SW 1271 (cell line): Measurements from ENCODE around the gene PGAP6.
"Not testable (repeated sequence)": the region's sequence is repeated elsewhere in the genome, so short reads cannot be mapped to it uniquely, and the experiment has no call there.

Source experiments
- DNase-seq, 2 experiments: peaks; one replicate each; lab custom pipeline; 2025; lab: John Stamatoyannopoulos, UW

The PGAP6 gene

GRCh38 chr16:364595-365491, 16.9 kb downstream of the PGAP6 start:
- no peak for DNase-seq

DNA sequence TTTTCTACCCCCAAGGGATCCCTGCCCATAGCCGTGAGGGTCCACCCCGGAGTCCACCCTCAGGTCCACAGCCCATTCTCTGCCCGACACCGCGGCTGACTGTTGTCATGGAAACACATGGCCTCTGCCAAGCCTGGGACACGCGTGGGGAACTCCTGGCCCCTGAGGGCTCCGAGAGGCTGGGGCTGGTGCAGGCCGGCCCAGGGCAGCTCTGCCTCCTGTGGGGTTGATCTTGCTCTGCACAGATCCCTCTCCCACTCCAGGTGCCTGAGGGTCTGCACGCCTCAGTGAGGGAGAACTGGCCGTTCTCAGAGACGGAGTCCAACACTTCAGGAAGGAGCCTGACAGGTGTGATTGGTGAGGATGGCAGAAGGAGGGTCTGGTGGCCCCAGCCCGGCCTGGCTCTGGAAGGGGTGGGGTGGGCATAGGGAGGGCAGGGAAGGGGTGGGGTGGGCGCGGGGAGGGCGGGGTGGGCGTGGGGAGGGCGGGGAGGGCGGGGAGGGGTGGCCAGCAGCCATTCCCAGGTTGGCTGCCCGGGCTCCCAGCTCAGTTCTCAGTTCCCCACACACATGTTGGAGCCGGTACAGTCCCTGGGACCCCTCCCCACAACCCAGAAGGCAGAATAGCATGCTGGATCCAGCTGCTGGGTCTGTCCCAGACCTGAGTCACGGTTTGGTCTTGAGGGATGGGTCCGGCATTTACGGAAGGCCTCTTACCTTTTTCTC, 17.9 kb downstream of the PGAP6 start:
- DNase-seq, result no peak

- DNase-seq, result no peak
These were observed 18.5 kb downstream of the PGAP6 start for GRCh38 chr16:363110-363765.

- not testable (repeated sequence) for DNase-seq
These were observed 19.1 kb downstream of the PGAP6 start for GRCh38 chr16:362702-362999.

- DNase-seq, result peak; percentile 42 to 71
These were observed 19.7 kb downstream of the PGAP6 start for GRCh38 chr16:361872-362701.

GRCh38 chr16:361341-361871, 20.4 kb downstream of the PGAP6 start:
- no peak for DNase-seq

- no peak for DNase-seq
These were observed 21.0 kb downstream of the PGAP6 start for GRCh38 chr16:360698-361336.

- no peak for DNase-seq
These were observed 21.7 kb downstream of the PGAP6 start for GRCh38 chr16:359871-360697.

GRCh38 chr16:359067-359763, 22.6 kb downstream of the PGAP6 start:
- DNase-seq, result no peak

- DNase-seq, result no peak
These were observed 25.0 kb downstream of the PGAP6 start for GRCh38 chr16:356741-357140.

DNA sequence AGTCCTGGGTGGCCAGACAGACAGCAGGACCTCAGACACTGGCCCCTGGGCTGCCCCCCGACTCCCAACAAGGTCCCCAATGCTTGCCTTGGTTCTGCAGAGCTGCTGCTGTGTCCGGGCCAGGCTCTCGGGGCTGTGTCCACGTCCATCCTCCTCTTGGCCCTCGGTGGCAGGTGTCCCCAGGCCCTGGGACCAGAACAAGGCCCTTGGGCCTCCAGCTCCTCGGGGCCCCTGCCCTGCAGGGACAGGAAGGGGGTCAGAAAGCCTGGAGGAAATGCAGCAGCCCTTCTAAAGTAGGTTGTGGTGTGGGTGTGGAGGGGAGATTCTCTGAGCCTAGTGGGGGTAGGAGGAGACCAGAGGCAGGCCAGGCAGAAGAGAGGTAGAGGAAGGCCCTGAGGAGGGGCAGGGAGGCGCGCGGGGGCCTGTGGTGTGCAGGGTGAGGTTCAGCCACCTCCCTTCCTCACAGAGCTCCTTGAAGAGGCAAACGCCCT, 26.8 kb downstream of the PGAP6 start:
- DNase-seq, result no peak

GRCh38 chr16:354291-354881, 27.4 kb downstream of the PGAP6 start:
- DNase-seq, result no peak

- DNase-seq, result no peak
These were observed 28.1 kb downstream of the PGAP6 start for GRCh38 chr16:353404-354290.

DNA sequence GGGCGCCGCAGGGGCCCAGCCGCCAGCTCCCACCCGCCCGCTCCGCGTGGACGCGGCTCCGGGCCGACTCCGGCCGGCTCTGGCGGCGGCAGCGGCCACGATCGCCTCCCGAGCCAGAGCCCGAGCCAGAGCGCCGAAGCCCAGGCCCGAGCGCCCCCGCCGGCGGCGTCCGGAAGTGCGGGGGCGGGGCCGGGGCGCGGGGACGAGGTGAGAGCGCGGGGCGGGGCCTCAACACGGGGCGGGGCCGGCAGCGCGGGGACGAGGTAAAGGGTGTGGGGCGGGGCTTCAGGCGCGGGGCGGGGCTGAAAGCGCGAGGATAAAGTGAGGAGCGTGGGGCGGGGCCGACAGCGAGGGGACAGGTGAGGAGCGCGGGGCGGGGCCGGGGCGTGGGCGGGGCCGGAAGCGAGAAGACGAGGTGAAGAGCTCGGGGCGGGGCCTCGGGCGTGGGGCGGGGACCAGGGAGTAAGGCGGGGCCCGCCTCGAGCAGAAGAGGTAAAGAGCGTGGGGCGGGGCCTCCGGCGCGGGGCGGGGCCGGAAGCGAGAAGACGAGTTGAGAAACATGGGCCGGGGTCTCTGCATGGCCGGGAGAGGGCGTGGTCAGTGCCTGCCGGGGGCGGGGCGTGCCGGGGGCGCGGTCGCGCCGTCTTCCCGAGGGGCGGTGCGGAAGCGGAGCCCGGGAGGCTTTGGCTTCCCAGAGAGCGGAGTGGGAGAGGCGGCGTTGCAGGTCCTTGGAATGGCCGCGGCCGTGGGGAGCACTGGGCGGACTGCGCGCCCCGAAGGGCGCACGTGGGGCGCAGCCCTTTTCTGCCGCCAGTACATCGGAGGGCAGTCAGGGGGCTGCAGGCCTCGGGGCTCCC, 29.0 kb downstream of the PGAP6 start, which contains the start of gene AXIN1:
TSS of gene AXIN1 (minus strand) at position 177 of the 857 bp plus-strand sequence. CDS start 5,698 bp downstream, outside the sequence.
- peak; percentile 74 to 81 for DNase-seq

DNA sequence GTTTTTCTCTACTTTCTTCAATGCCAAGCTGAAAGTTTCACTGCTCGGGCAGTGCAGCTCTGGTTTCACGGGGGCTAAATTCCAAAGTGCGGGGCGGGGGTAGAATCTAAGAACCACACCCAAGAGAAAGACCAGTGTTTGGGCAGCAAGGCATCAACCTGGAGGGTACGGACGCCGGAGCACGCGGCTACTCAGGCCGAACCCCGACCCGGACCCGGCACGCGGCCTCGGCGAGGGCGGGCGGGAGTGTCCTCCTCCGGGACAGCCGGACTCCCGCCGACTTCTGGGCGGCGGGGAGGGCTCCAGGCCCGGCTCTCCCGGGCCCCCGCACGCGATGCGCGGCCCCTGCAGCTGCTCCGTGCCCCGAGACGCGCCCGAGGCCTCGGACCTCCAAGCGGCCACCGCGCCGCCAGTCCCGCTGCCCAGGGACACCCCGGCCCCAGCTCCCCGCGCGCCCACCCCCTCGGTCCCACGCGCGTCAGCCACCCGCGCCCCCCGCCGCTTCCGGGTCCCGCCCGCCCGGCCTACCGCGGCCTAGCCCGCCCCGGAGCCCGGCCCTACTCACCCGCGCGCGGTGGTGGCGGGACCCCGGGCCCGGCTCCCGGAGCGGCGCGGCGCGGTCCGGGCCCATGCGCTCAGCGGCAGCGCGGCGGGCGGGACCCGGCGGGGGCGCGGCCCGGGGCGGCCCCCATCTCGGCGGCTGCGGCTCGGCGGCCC, 29.8 kb downstream of the PGAP6 start:
- no peak for DNase-seq

GRCh38 chr16:350203-350602, 31.6 kb downstream of the PGAP6 start:
- no peak for DNase-seq
